Ovary (tissue), 9 donors: ENCODE measurements around the gene P3H2. TPM values are rescaled to one million over a fixed set of nuclear protein-coding genes. Genes with fewer than 3 reads are reported as not detected.

Source experiments
- DNase-seq, 5 donors: peaks; one replicate each; pipeline ENCODE4 v3.0.0-alpha.2; 2019 to 2020
- H3K27ac ChIP-seq, 2 donors: fragments of 200-600 bp; one replicate each; pipeline versions ENCODE4 v1.5.1 to v1.8.0; 2019 to 2022
- H3K27me3 ChIP-seq: fragments of 200-600 bp; one replicate; pipeline ENCODE4 v1.8.0; 2022
- H3K36me3 ChIP-seq: fragments of 200-600 bp; sonication (generic); one replicate; pipeline ENCODE4 v1.5.1; 2019
- H3K4me1 ChIP-seq: one replicate; pipeline ENCODE4 v1.8.1; 2013; ENCODE audit warnings: mild to moderate bottlenecking, moderate library complexity; ENCODE audit not compliant: insufficient read depth
- H3K4me3 ChIP-seq: fragments of 200-600 bp; sonication (generic); one replicate; pipeline ENCODE4 v1.5.1; 2017
- H3K9me3 ChIP-seq, 2 donors: fragments of 200-600 bp in 1 of 2; sonication (generic) in 1 of 2; one replicate each; pipeline versions ENCODE4 v1.5.1 to v1.8.1; 2013 to 2019; ENCODE audit warnings: mild to moderate bottlenecking in 1 of 2, moderate library complexity in 1 of 2
- CTCF ChIP-seq, 3 donors: fragments of 450-650 bp in 2 of 3; fragments of 200-600 bp in 1 of 3; IDR thresholded peaks; one replicate each; pipeline versions ENCODE4 v1.5.1 to v1.8.0; 2016 to 2022; ENCODE audit warnings: antibody characterized with exemption in 3 of 3, mild to moderate bottlenecking in 1 of 3
- EP300 ChIP-seq: sonication (generic); formaldehyde crosslinking; IDR thresholded peaks from one replicate; pipeline ENCODE4 v1.6.1; 2017; ENCODE audit warnings: antibody characterized with exemption
- POLR2A ChIP-seq: fragments of 450-650 bp; IDR thresholded peaks from one replicate; pipeline ENCODE4 v1.6.1; 2017; ENCODE audit warnings: antibody characterized with exemption, mild to moderate bottlenecking, moderate library complexity
- WGBS, 3 donors: extraction: QIAGEN DNeasy Blood & Tissue Kit in 1 of 3; methylation state at CpG; one replicate each; pipeline versions ENCODE4 v1.1.5 to v1.1.7; 2013 to 2017; 5-methylcytosine and 5-hydroxymethylcytosine counted together
- intact Hi-C, 4 donors: fragments of 100-400 bp; cut with DNase I; formaldehyde crosslinking; loops; one replicate each; pipeline versions ENCODE4 v1.11.0 to v1.15.1; 2022 to 2023
- polyA plus RNA-seq, 2 donors: library from polyadenylated mRNA; stranded (reverse); fragments of 200-250 nt in 1 of 2; fragments of 350-450 nt in 1 of 2; fragmentation: Illumina TruSeq in 1 of 2; extraction: RNeasy Lipid Tissue Mini Kit (QIAGEN cat#74804) in 1 of 2; gene quantifications; one replicate each; pipeline ENCODE4 v1.2.3, GENCODE V29; 2013 to 2014
- total RNA-seq, 7 donors: library from RNA; depleted of rRNA in 2 of 7; stranded (reverse); fragments of >200 nt in 2 of 7; fragmentation: NEBNext Ultra II Directional in 3 of 7; extraction: Animal tissue kit (Norgen Biotek cat#: 25700) in 3 of 7; gene quantifications; one replicate each; pipeline versions ENCODE4 v1.1.0 to v1.2.4, GENCODE V29; 2016 to 2023
- donor health status: DM: no; HTN: no; CAD: no; lungs with moderate emphysema.
- donor health status: DM: no; HTN: no; CAD: no.
- donor health status: Bipolar disorder and iron deficiency.
- donor health status: DM: yes; HTN: yes; CAD: no.
- donor health status: DM: no; HTN: no; CAD: no.
- donor health status: DM: yes; HTN: yes; CAD: no.

P3H2 gene
- total and polyA plus RNA-seq, 9 donors, result 10.6 to 359 (median 22.8) TPM

DNA sequence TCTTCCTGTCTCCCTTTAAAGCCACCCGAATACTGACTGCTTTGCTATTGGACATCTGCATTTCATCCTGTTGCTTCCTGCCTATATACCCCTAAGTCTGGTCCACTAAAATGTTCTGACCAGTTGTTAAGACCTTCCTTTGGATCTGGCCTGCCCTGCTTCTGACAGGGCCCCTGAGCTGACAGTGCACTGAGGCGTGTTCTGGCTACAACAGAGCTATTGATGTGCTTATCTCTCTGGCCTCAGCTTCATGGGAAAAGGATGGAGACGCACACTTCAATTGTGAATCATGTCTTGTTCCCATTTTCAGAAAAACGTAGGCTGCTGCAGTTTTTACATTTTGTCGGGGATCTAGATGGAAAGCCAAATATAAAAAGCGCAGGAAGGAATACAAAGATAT, 7.1 kb upstream of the P3H2 start:
- Histone ChIP-seq H3K4me1 (no peaks in the 10 kb centered on the region), H3K4me3 (no peak overlapping the region), H3K9me3 (no peaks in the 10 kb centered on the region), H3K36me3 (no peaks in the 10 kb centered on the region), H3K27me3 (no peaks in the 10 kb centered on the region), H3K27ac (no peak overlapping the region)
- no peak for DNase-seq
- TF ChIP-seq CTCF (IDR thresholded peaks at IDR 0.05), result no peak
- no peak for TF ChIP-seq EP300
- TF ChIP-seq POLR2A, result no peak
- 90 to 97% (median 95%) methylated on average over 6 of the region's 6 CpGs for WGBS, 3 donors
- intact Hi-C loops, result loop anchor here in 3 of 4 donors (10.0 kb wide), 4 partner anchors 67 to 163 kb away; no protein-coding TSS in a partner anchor

- no peaks in the 10 kb centered on the region for H3K27me3 ChIP-seq
- no peak overlapping the region for H3K27ac ChIP-seq
- 94 to 98% (median 95%) methylated on average over 1 of the region's 1 CpG for WGBS, 3 donors
- H3K4me1 ChIP-seq, result no peaks in the 10 kb centered on the region
- no peaks in the 10 kb centered on the region for H3K9me3 ChIP-seq
- DNase-seq, result no peak
- no peaks in the 10 kb centered on the region for H3K36me3 ChIP-seq
- intact Hi-C loops, result loop anchor here in 3 of 4 donors (10.0 kb wide), 4 partner anchors 68 to 162 kb away; no protein-coding TSS in a partner anchor
- no peak overlapping the region for H3K4me3 ChIP-seq
- TF ChIP-seq CTCF (IDR thresholded peaks at IDR 0.05) (no peak), EP300 (no peak), POLR2A (no peak)
Observed at GRCh38 chr3:190127195-190127594, 6.5 kb upstream of the P3H2 start.

- Histone ChIP-seq H3K27ac (no peak overlapping the region), H3K9me3 (no peaks in the 10 kb centered on the region), H3K4me1 (peaks cover 1% of the 10 kb centered on the region), H3K36me3 (no peaks in the 10 kb centered on the region), H3K27me3 (no peaks in the 10 kb centered on the region), H3K4me3 (no peak overlapping the region)
- intact Hi-C loops, result loop anchor here in 3 of 4 donors (10.0 kb wide), 4 partner anchors 69 to 161 kb away; no protein-coding TSS in a partner anchor
- WGBS, 3 donors, result 55 to 76% (median 57%) methylated on average over 9 of the region's 9 CpGs
- no peak for DNase-seq
- TF ChIP-seq EP300 (no peak), CTCF (IDR thresholded peaks at IDR 0.05) (no peak), POLR2A (no peak)
Observed at GRCh38 chr3:190125436-190126068, 4.9 kb upstream of the P3H2 start.

DNA sequence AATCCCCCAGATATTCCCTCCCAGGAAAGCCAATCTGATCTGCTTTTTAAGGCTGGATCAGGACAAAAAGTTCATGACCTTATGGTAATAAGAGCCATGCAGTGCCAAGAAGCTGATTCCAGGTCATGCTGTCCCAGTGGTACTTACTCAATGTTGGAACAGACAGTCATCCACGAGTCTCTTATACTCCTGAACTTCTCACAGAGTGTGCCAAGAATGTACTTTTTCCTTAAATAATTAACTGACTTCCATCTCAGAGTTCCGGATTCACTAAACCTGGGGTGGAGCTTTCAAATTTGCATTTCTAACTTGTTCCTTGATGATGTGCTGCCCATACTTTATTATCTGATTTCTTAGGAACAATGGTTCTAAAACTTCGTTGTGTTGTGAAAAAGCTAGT, 3.4 kb upstream of the P3H2 start:
- DNase-seq, result no peak
- intact Hi-C loops, result loop anchor here in 3 of 4 donors (10.0 kb wide), 4 partner anchors 71 to 159 kb away; no protein-coding TSS in a partner anchor
- TF ChIP-seq POLR2A (no peak), CTCF (IDR thresholded peaks at IDR 0.05) (no peak), EP300 (no peak)

More for the DNA sequence above, 3.4 kb upstream of the P3H2 start:
- Histone ChIP-seq H3K36me3 (no peaks in the 10 kb centered on the region), H3K9me3 (no peaks in the 10 kb centered on the region), H3K27ac (no peak overlapping the region), H3K4me1 (peaks cover 1% of the 10 kb centered on the region), H3K4me3 (no peak overlapping the region), H3K27me3 (no peaks in the 10 kb centered on the region)
- WGBS, 3 donors, result 61 to 67% (median 66%) methylated on average over 3 of the region's 3 CpGs
